ENCODE measurements around the gene CAST.
"Not testable (repeated sequence)": the region's sequence is repeated elsewhere in the genome, so short reads cannot be mapped to it uniquely, and the experiment has no call there.

The CAST gene

GRCh38 chr5:96661855-96662724 is at the start of gene CAST:
Gene CAST, plus strand, starts transcription at chr5:96662376. Its CDS starts 47 bp downstream, at chr5:96662423.
- DNase-seq, result peak; percentile 86

DNA sequence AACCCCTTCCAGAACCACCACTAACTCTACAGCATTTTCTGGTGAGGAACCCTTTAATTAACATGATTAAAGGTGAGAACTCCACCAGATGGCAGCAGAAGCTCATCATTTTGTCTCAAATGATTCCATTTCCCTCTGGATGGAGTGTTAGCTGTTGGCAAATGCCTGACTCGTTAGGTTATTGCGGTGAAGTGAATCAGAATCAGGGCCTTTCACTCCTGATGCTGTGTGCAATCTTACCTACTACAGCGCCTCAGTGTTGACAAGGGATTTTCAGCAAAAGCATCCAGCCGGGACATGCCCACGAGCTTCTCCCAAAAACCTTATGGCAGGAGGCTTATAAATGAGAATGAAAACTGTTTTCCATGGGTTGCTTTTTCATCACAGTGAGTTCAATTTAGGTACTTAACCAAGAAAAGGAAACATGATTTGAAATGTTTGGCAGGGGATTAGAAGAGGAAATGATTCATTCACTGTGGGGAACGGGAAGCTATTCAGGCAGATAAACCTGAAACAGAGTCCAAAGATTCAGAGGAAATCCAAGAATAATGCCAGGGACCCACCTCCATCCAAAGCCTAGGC is 48.0 kb upstream of the CAST start:
- DNase-seq, result peak; percentile 61

DNA sequence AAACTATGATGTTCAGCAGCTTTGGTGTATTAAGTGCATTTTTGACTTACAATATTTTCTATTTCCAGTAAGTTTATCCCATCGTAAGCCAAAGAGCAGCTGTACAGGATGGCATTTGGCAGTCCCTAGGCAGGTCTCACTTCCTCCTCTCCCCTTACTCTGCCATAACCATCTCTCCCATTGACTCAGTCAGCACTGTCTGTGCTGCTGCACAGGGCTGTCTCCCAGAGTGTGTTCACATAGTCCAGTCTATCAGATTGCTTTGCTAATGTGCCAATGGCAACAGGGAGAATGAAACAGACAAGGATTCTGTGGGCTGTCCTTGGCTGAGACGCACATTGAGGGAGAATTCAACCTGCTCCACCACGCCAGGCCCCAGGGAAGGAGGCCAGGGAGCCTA is 47.0 kb upstream of the CAST start:
- DNase-seq, result no peak

DNA sequence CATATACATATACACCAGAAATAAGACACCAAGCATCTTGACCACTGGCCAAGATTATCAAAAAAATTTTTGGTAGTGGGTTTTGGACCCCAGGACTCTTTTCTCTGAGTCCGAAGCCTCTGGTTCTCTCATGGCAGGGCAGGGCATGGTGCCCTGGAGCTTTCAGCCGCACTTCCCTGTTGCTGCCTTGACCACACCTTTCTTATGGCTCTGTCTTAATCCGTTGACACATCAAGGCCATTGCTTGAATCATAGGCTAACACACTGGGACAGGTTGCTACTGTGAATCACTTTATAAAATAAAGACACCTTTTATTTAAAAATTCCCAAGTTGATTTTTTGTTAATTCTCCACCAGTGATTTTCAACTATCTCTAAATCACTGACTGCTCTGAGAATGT is 45.4 kb upstream of the CAST start:
- no peak for DNase-seq

GRCh38 chr5:96618311-96619016 is 43.7 kb upstream of the CAST start:
- DNase-seq, result not testable (repeated sequence)

DNA sequence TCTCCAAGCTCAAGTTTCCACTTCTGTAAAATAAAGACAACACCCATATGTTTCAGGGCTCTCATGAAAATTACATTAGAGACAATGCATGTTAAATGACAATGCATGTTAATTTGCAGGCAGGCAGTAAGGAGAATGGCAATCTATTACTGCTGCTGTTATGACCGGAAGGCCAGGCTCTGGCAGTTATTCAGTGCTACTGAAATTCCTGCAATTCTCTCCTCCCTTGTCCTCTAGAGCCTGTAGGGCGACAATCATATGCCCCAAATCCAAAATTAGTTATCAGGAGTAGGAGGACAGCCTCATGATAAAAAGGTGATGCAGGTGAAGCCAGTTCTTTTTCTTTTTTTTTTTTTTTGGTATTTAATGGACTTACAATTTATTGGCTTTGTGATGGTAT is 42.2 kb upstream of the CAST start:
- no peak for DNase-seq

GRCh38 chr5:96624596-96624995 is 37.6 kb upstream of the CAST start:
- DNase-seq, result no peak

DNA sequence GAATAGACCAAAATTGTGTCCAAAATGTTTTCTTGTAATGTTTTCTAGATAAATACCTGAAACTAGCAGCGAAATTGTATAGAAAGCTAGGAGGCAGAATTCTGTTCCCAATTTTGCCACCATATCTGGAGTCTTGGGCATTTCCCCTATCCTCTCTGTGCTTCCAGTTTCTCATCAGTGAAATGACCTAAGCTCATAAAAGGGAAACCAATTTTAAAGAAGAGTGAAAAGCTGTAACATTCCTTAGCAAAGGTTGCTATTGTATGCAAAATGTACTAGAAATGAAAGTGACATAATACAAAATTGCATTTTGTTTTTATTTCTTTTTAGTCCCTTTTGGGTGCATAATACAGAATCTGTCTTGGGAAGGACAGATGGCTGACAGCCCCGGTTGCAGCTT is 36.8 kb upstream of the CAST start:
- no peak for DNase-seq

DNA sequence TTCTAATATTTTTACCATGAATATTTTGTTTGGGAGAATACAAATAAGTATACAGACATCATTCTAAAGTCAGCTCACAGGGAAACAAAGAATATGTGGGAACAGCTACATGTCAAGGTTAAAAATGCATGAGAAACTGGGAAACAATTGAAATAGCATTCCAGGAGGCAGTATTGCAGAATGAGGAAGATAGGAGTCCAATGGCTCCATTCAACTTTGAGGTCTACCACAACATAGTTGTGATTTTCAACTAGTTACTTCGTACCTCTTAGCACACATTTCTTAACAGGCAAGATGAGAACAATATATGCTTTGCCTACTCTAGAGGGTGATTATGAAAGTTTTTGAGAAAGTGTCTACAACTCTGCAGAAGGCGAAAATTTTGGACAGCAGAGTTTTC is 35.2 kb upstream of the CAST start:
- DNase-seq, result no peak

DNA sequence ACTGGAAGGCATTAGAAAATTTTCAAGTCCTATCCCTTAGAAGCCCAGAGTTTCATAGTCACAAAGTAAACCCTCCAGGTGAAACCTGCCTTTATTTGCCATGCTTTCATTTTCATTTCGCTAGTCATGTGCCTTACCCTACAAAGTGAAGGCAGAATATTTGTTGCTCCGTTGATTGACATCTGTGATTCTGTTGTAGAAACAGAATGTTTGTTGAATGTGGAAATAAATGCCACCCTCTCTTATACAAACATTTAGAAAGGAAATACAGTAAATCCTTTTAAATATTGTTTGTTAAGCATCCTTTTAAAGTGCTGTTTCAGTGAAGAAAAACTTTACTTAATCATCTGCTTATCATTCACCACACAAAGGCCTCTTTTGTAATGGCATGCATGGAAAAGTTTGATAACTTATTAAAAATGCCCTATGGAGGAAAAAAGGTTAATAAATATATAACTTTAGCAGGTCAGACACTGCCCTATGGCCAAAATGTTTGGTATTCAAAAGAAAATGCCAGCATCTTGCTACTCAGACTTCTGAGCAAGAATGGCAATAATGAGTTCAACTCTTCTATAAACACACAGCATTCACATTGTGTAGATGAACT is 34.3 kb upstream of the CAST start:
- no peak for DNase-seq

- no peak for DNase-seq
Observed at GRCh38 chr5:96628406-96628805, 33.8 kb upstream of the CAST start.

GRCh38 chr5:96629774-96630173 is 32.4 kb upstream of the CAST start:
- DNase-seq, result no peak

GRCh38 chr5:96633820-96634219 is 28.4 kb upstream of the CAST start:
- DNase-seq, result no peak

GRCh38 chr5:96634881-96635280 is 27.3 kb upstream of the CAST start:
- DNase-seq, result no peak

DNA sequence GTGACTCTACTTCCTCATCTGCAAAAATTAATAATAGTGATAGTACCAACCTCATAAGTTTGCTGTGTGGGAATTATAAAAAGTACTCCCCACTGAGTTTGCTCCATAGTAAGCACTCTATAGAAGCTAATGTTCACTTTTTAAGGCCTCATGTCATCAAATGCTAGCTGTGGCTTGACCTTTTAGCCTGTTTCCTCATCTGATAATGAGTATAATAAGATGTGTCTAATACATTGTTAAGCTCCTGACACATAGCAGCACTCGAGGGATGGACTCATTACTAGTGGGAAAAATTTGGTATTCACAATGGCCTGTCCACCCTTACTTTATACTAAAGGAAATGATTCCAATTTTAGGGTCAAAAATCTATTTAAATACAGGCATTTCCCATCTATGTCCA is 26.1 kb upstream of the CAST start:
- no peak for DNase-seq

GRCh38 chr5:96636594-96636993 is 25.6 kb upstream of the CAST start:
- DNase-seq, result no peak

GRCh38 chr5:96637196-96637595 is 25.0 kb upstream of the CAST start:
- no peak for DNase-seq

DNA sequence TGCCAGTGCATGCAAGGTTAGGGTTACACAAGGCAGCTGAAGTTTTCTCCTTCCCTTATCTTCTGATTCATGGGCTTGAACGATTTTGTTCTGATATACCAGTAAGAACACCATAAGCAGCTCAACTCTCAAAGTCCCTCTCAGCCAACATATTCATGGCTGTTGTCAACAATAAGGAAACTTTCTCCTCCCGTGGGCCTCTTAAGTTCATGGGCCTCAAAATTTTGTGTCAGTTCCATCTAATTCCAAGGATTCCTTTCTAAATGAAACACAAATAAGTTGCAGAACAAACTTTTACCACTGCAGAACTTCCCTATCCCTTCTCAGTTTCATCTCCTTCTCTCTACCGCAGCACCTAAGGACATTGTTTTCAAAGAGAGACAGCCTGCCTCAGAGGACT is 23.6 kb upstream of the CAST start:
- no peak for DNase-seq

GRCh38 chr5:96640696-96641095 is 21.5 kb upstream of the CAST start:
- DNase-seq, result no peak

GRCh38 chr5:96641368-96642280 is 20.6 kb upstream of the CAST start:
- no peak for DNase-seq

GRCh38 chr5:96642281-96642640 is 19.9 kb upstream of the CAST start:
- DNase-seq, result no peak

GRCh38 chr5:96645091-96645490 is 17.1 kb upstream of the CAST start:
- no peak for DNase-seq

DNA sequence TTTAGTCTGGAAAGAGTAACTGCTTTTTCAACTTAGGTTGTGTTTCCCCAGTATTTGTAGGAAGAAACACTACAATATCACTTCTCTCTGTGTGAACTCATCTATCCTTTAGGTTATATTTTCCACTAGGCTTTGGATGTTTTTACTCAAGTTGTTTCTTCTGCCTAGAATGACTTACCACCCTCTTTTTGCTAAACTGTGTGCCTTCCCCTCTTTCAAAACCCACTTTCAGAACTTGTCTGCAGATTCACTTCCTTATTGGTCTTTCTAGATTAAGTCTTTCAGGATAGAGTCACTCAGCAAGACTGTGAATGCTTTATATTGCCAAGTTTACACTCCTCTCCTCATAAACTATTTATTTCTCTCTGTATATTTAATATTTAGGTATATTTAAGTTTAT is 14.2 kb upstream of the CAST start:
- no peak for DNase-seq

Measured in activated CD4-positive, alpha-beta T cell treated with anti-CD3 and anti-CD28 coated beads for 48 hours (primary cell).